Measurements from ENCODE around the gene ARHGAP45.
A peak's percentile ranks its signal among the peaks of the same experiment; 100 is the strongest.

The ARHGAP45 gene

DNA sequence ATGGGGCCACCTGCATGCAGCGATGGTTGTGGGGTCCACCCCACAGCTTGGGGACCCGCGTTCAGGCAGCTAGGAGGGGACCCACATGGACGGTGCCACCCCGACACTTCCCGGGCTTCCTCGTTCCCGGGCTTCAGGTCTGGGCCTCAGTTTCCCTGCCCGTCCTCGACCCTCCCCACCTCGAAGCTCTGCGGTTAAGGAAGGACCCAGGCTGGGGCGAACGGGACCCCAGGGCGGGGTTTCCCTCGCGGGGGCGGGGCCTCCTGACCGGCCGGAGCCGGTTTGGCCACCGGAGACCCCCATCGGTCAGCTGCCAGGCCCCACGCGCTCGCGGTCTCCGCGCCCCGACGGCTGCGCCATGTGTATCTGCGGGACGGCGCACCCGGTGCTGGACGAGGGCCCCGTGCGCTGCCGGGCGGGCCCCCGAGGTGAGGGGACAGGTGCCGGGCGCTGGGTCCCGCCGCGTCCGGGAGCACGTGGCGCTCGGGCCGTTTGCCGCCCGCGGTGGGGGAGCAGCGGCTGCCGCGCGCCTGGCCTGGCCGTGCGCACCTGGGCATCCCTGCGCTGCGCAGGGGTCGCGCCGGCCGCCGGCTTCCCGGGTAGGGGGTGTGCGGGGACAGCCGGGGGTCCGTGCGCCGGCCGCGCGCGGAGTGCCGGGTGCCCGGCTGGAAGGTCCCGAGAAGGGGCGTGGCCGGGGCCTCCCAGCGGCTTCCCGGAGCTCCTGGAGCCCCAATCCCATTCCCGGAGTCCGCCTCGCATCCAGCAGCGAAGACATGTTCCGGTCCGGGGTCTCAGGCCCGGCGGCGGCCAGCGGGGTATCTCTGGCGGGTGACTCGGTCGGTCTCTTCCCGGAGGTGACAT lies 4.2 kb downstream of the ARHGAP45 start:
- no peak for DNase-seq (ENCODE audit: low read depth in 2 of 2)

- DNase-seq (ENCODE audit: low read depth in 2 of 2), result no peak
Observed at GRCh38 chr19:1072371-1073015, 5.5 kb downstream of the ARHGAP45 start.

GRCh38 chr19:1073063-1073955 lies 6.3 kb downstream of the ARHGAP45 start:
- DNase-seq (ENCODE audit: low read depth in 2 of 2), result no peak

GRCh38 chr19:1073956-1074517 lies 7.1 kb downstream of the ARHGAP45 start:
- DNase-seq (ENCODE audit: low read depth in 2 of 2), result no peak

DNA sequence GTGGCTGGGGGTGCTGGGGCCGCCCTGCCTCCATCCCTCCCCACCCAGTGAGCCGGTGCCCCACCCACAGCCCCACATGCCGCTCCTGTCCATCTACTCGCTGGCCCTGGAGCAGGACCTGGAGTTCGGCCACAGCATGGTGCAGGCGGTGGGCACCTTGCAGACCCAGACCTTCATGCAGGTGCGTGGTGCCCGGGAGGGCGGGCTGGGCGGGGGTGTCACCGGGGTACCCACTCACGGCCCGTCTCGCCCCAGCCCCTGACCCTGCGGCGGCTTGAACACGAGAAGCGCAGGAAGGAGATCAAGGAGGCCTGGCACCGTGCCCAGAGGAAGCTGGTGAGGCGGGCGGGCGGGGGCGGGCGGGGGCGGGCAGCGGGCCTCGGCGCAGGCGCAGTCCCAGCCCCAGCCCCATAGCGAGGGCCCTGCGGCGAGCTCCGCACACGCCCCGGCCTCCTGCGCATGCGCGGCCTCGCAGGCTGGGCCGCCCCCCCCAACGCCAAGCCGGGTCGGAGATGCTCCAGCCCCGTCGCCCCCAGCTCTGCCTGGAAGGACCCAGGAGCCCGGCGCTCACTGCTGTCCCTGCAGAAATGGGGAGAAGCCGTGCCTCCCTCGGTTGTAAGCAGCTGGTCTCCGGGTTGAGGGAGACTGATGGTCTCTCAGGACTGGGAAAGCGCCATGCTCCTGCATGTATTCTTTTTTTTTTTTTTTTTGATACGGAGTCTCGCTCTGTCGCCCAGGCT lies 7.7 kb downstream of the ARHGAP45 start:
- peak; percentile 68 to 75 for DNase-seq (ENCODE audit: low read depth in 2 of 2)

DNA sequence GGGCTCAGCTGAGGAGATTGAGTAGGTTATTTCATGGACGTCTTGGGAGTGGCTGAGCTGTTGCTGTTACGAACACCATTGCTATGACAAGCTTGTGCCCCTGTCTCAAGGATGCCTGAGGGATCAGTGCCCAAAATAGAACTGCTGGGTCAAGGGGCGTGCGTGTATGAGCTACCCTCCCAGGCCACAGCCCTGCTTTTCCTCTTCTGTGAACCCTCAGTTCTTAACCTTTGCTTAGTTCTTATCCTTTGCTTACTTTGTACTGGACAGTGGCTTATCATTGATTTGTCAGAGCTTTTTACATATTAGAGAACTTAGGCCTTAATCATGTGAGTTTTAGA lies 9.0 kb downstream of the ARHGAP45 start:
- DNase-seq (ENCODE audit: low read depth in 2 of 2), result no peak

GRCh38 chr19:1076951-1077350 lies 10.0 kb downstream of the ARHGAP45 start:
- peak; percentile 89 to 91 for DNase-seq (ENCODE audit: low read depth in 2 of 2)

- DNase-seq (ENCODE audit: low read depth in 2 of 2), result peak; percentile 73 to 80
Observed at GRCh38 chr19:1079566-1080111, 12.7 kb downstream of the ARHGAP45 start.

DNA sequence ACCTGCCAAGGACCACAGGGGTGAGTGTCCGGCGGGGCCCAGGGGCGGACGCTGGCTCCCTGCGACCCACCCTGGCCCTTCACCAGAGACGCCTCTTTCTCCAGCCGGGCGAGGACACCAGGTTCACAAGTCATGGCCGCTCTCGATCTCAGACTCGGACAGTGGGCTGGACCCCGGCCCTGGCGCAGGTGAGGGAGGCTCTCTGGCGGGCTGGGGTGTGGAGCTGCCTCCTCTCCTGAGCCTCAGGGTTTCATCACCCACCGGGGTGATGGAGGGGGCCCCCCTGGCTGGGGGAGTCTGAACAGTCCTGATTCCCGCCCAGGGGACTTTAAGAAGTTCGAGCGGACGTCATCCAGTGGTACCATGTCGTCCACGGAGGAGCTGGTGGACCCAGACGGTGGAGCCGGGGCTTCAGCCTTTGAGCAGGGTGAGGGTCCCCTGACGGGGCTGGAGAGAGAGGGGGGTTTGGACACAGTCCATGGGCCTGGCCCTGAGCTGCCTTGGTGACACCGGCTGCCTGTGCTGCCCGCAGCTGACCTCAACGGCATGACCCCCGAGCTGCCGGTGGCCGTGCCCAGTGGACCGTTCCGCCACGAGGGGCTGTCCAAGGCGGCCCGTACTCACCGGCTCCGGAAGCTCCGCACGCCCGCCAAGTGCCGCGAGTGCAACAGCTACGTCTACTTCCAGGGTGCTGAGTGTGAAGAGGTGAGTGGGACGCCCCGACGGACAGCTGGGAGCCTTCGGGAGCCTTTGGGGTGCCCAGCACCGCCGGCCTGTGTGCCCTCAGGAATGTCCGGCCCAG lies 13.6 kb downstream of the ARHGAP45 start:
- DNase-seq (ENCODE audit: low read depth in 2 of 2), result no peak

DNA sequence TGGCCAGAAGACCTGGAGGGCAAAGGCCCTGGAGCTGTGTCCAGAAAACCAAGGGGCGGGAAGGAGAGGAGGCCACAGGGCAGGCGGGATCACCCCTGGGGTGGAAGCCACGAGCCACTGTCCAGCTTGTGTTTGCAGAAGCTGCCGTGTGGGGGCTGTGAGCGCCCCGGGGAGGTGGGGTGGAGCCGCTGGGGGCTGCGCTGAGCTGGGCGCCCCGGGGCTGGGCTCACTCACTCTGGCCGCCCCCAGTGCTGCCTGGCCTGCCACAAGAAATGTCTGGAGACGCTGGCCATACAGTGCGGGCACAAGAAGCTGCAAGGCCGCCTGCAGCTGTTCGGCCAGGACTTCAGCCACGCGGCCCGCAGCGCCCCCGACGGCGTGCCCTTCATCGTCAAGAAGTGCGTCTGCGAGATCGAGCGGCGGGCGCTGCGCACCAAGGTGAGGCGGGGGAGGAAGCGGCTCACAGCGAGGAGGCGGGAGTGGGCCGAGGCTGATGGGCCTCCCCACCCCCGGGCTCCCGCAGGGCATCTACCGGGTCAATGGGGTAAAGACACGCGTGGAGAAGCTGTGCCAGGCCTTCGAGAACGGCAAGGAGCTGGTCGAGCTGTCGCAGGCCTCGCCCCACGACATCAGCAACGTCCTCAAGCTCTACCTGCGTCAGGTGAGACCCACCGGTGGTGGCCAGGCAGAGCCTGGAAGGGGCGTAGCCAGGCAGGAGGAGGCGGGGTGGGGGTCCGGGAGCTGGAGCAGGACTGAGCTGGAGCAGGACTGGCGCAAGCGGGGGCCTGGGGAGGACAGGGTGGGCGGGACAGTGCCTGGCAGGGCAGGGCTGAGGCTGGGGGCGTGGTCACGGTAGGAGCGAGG lies 14.6 kb downstream of the ARHGAP45 start:
- DNase-seq (ENCODE audit: low read depth in 2 of 2), result no peak

DNA sequence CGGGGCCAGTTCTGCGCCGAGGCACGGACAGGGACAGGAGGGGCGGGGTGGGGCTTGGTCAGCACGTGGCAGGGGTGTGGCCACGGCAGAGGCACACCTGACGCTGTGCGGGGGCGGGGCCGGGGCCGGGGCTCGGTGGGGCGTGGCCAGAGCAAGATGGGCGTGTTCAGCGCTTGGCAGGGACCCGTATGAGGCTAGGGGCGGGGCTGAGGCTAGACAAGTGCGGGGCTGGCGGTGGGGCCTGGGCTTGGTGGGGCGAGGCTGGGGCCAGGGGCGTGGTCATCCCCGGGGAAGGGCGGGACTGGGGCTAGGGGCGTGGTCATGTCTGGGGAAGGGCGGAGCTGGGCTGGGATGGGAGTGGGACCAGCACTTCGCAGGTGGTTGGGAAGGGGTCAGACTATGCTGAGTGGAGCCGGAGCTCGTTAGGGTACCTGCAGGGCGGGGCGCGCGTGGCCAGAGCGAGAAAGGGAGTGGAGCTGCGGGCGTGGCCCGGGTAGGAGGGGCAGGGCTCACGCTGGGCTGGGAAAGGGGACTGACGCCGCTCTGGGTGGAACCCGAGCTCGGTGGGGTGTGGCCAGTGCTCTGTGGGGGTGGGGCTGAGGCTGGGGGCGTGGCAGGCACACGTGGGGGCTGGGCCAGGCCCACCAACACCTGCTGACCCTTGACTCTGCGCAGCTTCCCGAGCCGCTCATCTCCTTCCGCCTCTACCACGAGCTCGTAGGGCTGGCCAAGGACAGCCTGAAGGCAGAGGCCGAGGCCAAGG lies 15.4 kb downstream of the ARHGAP45 start:
- DNase-seq (ENCODE audit: low read depth in 2 of 2), result peak; percentile 87 to 88

GRCh38 chr19:1082928-1083816 lies 16.2 kb downstream of the ARHGAP45 start:
- DNase-seq (ENCODE audit: low read depth in 2 of 2), result no peak

GRCh38 chr19:1084024-1084868 lies 17.3 kb downstream of the ARHGAP45 start:
- DNase-seq (ENCODE audit: low read depth in 2 of 2), result no peak

GRCh38 chr19:1085053-1085658 lies 18.2 kb downstream of the ARHGAP45 start:
- no peak for DNase-seq (ENCODE audit: low read depth in 2 of 2)

DNA sequence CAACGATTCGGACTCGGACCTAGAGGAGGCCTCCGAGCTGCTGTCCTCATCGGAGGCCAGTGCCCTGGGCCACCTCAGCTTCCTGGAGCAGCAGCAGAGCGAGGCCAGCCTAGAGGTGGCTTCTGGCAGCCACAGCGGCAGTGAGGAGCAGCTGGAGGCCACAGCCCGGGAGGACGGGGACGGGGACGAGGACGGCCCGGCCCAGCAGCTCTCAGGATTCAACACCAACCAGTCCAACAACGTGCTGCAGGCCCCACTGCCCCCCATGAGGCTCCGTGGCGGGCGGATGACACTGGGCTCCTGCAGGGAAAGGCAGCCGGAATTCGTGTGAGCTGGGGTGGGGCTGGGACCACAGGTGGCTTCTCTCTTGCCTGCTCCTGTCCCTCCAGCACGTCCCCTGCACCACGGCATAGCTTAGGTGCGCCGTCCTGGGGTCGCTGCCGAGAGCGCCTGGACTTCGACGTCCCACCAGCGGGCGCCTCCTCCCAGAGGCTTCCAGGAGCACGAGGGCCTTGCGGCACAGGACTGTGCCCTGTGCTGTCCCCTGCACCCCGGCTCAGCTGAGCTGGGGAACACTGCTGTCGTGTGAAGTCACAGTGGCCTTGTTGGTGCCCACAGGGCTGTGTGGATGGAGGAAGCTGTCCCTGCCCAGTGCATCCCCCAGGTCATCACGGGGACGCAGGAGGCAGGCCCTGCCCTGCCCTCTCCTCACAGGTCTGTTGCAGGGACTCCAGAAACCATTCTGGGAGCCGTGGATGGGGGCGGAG lies 18.9 kb downstream of the ARHGAP45 start:
- DNase-seq (ENCODE audit: low read depth in 2 of 2), result no peak
